Endodermal cell (in vitro differentiated cells): ENCODE data around the gene IGSF3. TPM values are rescaled to one million over a fixed set of nuclear protein-coding genes. Genes with fewer than 3 reads are reported as not detected.

Experiments used
- DNase-seq: peaks from one replicate; pipeline ENCODE4 v3.0.0-alpha.2; 2017
- H3K27ac ChIP-seq: 2 replicates; pipeline ENCODE4 v1.5.1; 2013; ENCODE audit warnings: mild to moderate bottlenecking, low read depth, low read length, moderate library complexity
- H3K27me3 ChIP-seq: 2 replicates; pipeline ENCODE4 v1.6.1; 2013; ENCODE audit warnings: mild to moderate bottlenecking, low read length, moderate library complexity; ENCODE audit not compliant: insufficient read depth, control insufficient read depth, poor library complexity, severe bottlenecking
- H3K36me3 ChIP-seq: 2 replicates; pipeline ENCODE4 v1.7.0; 2013; ENCODE audit warnings: mild to moderate bottlenecking, low read length, moderate library complexity; ENCODE audit not compliant: control insufficient read depth, insufficient read depth
- H3K4me1 ChIP-seq: one replicate; pipeline ENCODE4 v1.7.0; 2013; ENCODE audit warnings: low read length; ENCODE audit not compliant: control insufficient read depth, insufficient read depth
- H3K4me3 ChIP-seq: 2 replicates; pipeline ENCODE4 v1.5.1; 2013; ENCODE audit warnings: mild to moderate bottlenecking, low read length, moderate library complexity
- H3K9ac ChIP-seq: 2 replicates; pipeline ENCODE4 v1.6.1; 2013; ENCODE audit warnings: mild to moderate bottlenecking, low read length, moderate library complexity; ENCODE audit not compliant: poor library complexity, severe bottlenecking; ENCODE audit errors: extremely low read depth
- H3K9me3 ChIP-seq: 2 replicates; pipeline ENCODE4 v1.6.1; 2013; ENCODE audit warnings: mild to moderate bottlenecking, low read length, moderate library complexity; ENCODE audit not compliant: control insufficient read depth
- H3K27ac Mint-ChIP-seq: 2 replicates; pipeline ENCODE4 v1.8.0; 2020; ENCODE audit warnings: mixed read lengths
- H3K27me3 Mint-ChIP-seq: 2 replicates; pipeline ENCODE4 v1.8.0; 2021; ENCODE audit warnings: mild to moderate bottlenecking, mixed read lengths; ENCODE audit not compliant: insufficient read depth
- H3K36me3 Mint-ChIP-seq: 2 replicates; pipeline ENCODE4 v1.8.0; 2020; ENCODE audit warnings: low read depth, mixed read lengths
- H3K4me1 Mint-ChIP-seq: 2 replicates; pipeline ENCODE4 v1.8.0; 2020; ENCODE audit warnings: mixed read lengths
- H3K4me3 Mint-ChIP-seq: 2 replicates; pipeline ENCODE4 v1.8.0; 2020; ENCODE audit warnings: mild to moderate bottlenecking, moderate library complexity, mixed read lengths
- H3K9me3 Mint-ChIP-seq: 2 replicates; pipeline ENCODE4 v1.8.0; 2020; ENCODE audit warnings: mild to moderate bottlenecking, mixed read lengths
- WGBS, 2 experiments: methylation state at CpG; one replicate each; pipeline versions ENCODE4 v1.1.5 to v1.1.7; 2013; ENCODE audit warnings: missing lambda C conversion rate in 2 of 2, mixed read lengths in 1 of 2; ENCODE audit not compliant: insufficient coverage in 1 of 2, insufficient read length in 1 of 2; 5-methylcytosine and 5-hydroxymethylcytosine counted together
- total RNA-seq, 2 donors: library from RNA; stranded (reverse); fragmentation: NEBNext Ultra II Directional in 1 of 2; extraction: Animal tissue kit (Norgen Biotek cat#: 25700) in 1 of 2; gene quantifications; 2 replicates in 1 of 2; 3 replicates in 1 of 2; pipeline ENCODE4 v1.2.1, GENCODE V29; 2021
- TF ChIP-seq, protein P1 (sequence below): fragments of 200-600 bp; sonication (generic); conservative IDR thresholded peaks from 2 replicates; pipeline ENCODE4 v1.5.0; 2021; ENCODE audit warnings: antibody characterized with exemption, mild to moderate bottlenecking

Gene IGSF3
- total RNA-seq, 2 donors from 2014 or later = 35.0 to 36.7 TPM

DNA sequence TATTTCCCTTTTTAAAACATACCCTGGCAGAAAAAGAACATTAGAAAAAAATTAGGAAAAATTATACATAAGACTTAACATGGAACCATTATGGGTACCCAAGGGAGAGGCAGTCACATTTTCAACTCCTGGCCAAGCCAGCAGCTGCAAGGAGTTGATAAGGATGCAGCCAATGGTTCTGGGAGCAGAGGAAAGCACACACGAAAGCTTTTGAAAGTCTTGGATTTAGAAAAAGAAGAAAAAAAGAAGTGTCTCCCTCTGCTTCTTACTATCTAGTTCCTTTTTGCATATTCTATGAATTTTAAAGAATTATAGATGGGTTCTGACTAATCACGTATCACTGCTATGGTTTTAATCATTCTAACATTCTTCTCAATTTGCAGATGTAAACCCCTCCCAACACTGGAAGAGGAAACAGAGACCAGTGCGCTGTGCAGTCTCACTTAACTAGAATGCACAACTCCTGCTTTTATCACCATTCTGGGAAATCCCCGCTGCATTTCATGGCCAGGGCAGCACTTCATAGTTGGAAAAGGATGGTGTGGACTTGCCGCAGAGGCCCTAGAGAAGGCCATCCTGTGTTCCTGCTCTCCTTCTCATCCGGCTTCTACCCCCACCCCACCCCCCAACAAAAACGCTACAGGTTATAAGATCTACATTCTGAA, 94.0 kb downstream of the IGSF3 start:
- Histone ChIP-seq H3K27ac (no peak overlapping the region), H3K27me3 (peaks cover 13% of the 10 kb centered on the region), H3K4me1 (peaks cover 7% of the 10 kb centered on the region), H3K4me3 (no peak overlapping the region), H3K9me3 (no peaks in the 10 kb centered on the region), H3K36me3 (no peaks in the 10 kb centered on the region), H3K9ac (no peak overlapping the region)
- H3K27me3 Mint-ChIP-seq = peaks cover 19% of the 10 kb centered on the region
- 89 to 100% methylated on average over 2 to 7 of the region's 7 CpGs for WGBS, 2 experiments
- H3K4me1 Mint-ChIP-seq = peaks cover 17% of the 10 kb centered on the region
- H3K9me3 Mint-ChIP-seq = no peaks in the 10 kb centered on the region
- H3K4me3 Mint-ChIP-seq = no peak overlapping the region
- TF ChIP-seq, protein P1, sequence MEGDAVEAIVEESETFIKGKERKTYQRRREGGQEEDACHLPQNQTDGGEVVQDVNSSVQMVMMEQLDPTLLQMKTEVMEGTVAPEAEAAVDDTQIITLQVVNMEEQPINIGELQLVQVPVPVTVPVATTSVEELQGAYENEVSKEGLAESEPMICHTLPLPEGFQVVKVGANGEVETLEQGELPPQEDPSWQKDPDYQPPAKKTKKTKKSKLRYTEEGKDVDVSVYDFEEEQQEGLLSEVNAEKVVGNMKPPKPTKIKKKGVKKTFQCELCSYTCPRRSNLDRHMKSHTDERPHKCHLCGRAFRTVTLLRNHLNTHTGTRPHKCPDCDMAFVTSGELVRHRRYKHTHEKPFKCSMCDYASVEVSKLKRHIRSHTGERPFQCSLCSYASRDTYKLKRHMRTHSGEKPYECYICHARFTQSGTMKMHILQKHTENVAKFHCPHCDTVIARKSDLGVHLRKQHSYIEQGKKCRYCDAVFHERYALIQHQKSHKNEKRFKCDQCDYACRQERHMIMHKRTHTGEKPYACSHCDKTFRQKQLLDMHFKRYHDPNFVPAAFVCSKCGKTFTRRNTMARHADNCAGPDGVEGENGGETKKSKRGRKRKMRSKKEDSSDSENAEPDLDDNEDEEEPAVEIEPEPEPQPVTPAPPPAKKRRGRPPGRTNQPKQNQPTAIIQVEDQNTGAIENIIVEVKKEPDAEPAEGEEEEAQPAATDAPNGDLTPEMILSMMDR = no peak
- no peak overlapping the region for H3K27ac Mint-ChIP-seq
- peaks cover 10% of the 10 kb centered on the region for H3K36me3 Mint-ChIP-seq
- no peak for DNase-seq

DNA sequence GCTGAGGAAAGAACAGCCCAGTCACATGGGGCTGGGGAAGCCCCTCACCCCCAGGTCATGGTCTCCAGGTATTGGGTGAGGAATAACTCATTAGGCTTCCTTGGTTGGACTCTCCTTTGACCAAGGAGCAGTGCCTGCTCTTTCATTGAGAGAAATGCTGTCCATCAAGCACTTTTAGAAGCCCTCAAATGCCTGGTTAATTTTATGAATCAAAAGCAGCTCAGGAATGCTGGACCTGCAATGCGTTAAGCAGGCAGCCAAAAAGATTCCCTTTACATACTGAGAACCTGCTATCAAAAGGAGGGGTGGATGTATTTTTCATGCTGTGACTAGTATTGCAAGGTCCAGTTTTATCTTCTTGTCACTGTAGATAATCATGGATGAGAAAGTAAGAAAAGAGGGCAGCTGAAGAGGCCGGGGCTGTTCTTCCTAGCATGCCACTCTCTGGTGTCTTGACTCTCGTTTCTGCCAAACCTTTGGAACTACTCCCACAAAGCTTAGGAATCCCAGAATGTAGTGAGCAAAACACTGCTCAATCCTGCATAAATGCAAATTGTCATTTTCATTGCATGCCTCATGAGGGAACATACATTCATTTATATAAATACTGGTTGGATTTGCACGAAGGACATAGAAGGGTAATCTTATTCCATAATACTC, 94.6 kb downstream of the IGSF3 start:
- H3K4me3 Mint-ChIP-seq = no peak overlapping the region
- Histone ChIP-seq H3K4me1 (peaks cover 7% of the 10 kb centered on the region), H3K9ac (no peak overlapping the region), H3K4me3 (no peak overlapping the region), H3K9me3 (no peaks in the 10 kb centered on the region), H3K27me3 (peaks cover 13% of the 10 kb centered on the region), H3K27ac (no peak overlapping the region), H3K36me3 (no peaks in the 10 kb centered on the region)
- DNase-seq = no peak
- peaks cover 10% of the 10 kb centered on the region for H3K36me3 Mint-ChIP-seq
- H3K27ac Mint-ChIP-seq = no peak overlapping the region
- H3K27me3 Mint-ChIP-seq = peaks cover 19% of the 10 kb centered on the region
- 87 to 91% methylated on average over 4 of the region's 4 CpGs for WGBS, 2 experiments
- H3K9me3 Mint-ChIP-seq = no peaks in the 10 kb centered on the region
- TF ChIP-seq, protein P1 = no peak
- H3K4me1 Mint-ChIP-seq = peaks cover 17% of the 10 kb centered on the region

DNA sequence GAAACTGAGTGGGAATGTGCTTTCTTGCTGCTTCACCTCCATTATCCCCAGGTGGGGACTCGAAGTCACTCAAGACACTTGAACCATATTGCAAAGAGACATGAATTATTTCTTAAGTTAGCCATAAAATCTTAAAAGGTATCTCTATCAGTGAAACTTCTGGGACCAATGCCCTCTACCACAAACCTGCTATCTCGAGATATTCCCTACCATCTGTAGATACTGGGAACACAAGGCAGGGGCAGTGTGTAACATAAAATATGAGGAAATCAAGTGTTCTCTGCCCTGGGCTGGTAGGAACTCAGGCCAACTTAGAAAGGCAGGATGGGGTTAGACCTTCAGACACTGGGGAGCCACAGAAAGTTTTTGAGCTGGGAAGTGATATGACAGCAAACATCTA, 95.4 kb downstream of the IGSF3 start:
- no peak overlapping the region for H3K4me3 ChIP-seq
- no peak for DNase-seq
- no peak overlapping the region for H3K27ac ChIP-seq
- 95 to 100% methylated on average over 1 to 2 of the region's 2 CpGs for WGBS, 2 experiments
- H3K9me3 Mint-ChIP-seq = no peaks in the 10 kb centered on the region
- peaks cover 5% of the 10 kb centered on the region for H3K36me3 Mint-ChIP-seq
- H3K4me3 Mint-ChIP-seq = peak overlapping the region; percentile 67
- peaks cover 13% of the 10 kb centered on the region for H3K27me3 ChIP-seq
- peaks cover 19% of the 10 kb centered on the region for H3K27me3 Mint-ChIP-seq
- H3K9me3 ChIP-seq = no peaks in the 10 kb centered on the region
- H3K27ac Mint-ChIP-seq = no peak overlapping the region
- TF ChIP-seq, protein P1 = no peak
- H3K4me1 ChIP-seq = peaks cover 7% of the 10 kb centered on the region
- no peaks in the 10 kb centered on the region for H3K36me3 ChIP-seq
- peaks cover 17% of the 10 kb centered on the region for H3K4me1 Mint-ChIP-seq
- H3K9ac ChIP-seq = no peak overlapping the region
